Activated CD8-positive, alpha-beta memory T cell treated with anti-CD3 and anti-CD28 coated beads for 36 hours (primary cell): ENCODE data around the gene FBXL13. TPM values are rescaled to one million over a fixed set of nuclear protein-coding genes. Genes with fewer than 3 reads are reported as not detected.
"Not testable (repeated sequence)": the region's sequence is repeated elsewhere in the genome, so short reads cannot be mapped to it uniquely, and the experiment has no call there.

Experiments used
- CTCF ChIA-PET: fragments of 350-600 bp; sonication (Branson Sonifier 250); formaldehyde crosslinking; loops from one replicate; lab custom pipeline; 2021; ENCODE audit warnings: antibody characterized with exemption; lab: Charles Lee
- POLR2A ChIA-PET: fragments of 350-600 bp; sonication (Branson Sonifier 250); formaldehyde crosslinking; loops from one replicate; lab custom pipeline; 2021; ENCODE audit warnings: antibody characterized with exemption; lab: Charles Lee
- total RNA-seq, 2 experiments: library from RNA; stranded (reverse); gene quantifications; one replicate each; pipeline ENCODE4 v1.2.3, GENCODE V29; 2021

Gene FBXL13
- under 1 TPM; 0.78 to 0.86 TPM for total RNA-seq

DNA sequence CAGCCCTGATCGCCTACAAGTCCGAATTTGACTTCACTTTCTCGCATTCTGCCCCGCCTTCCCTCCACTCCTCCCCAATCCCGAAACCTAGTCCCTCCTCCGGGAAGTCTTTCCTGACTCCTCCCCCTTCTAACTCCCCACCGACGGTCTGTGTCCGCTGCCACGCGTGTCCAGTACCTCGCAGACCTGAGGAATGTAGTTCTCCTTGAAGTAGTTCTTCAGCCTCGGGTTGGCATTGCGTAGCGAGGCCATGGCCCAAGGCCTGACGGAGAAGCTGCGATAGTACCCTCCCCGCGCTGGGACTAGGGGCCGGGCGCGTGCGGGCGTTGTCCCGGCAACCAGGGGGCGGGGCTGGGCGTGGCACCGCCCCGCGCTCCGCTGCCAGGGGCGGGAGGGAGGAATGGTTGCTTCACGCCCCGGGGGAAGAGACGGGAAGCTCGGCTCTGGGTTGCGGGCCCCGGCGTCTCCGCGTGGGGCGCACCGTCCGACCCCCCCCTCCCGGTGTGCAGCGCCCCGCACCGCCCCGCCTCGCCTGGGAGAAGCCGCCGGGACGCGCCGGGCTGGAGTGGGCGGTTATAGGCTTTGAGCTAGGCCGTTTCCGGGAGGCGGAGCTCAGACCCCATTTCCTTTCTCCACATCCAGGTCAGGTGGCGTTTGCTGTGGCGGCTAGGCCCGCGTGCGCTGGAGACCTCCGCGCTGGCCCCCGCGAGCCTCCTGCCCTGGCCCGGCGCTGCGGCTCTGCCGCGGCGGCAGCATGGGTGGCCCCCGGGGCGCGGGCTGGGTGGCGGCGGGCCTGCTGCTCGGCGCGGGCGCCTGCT lies at the start of gene FBXL13, which contains the start of gene ARMC10:
Gene FBXL13 (minus strand): TSS at position 278 of the 818 bp plus-strand sequence.
Gene ARMC10 (plus strand): TSS at position 622 of the 818 bp plus-strand sequence. CDS start 133 bp downstream, at position 755.
- POLR2A ChIA-PET: interaction anchor here (0.6 to 1.9 kb wide), 6 partner anchors 13 to 326 kb away, joined by 4 to 17 read pairs (median 6); partner anchors contain the start of genes FAM185A and NAPEPLD

GRCh38 chr7:103123529-103123928 lies 48.9 kb upstream of the FBXL13 start:
- ChIA-PET CTCF (no interaction called here), POLR2A (no interaction called here)

More for the DNA sequence above, at the start of gene FBXL13, which contains the start of gene ARMC10:
- CTCF ChIA-PET: interaction anchor here (1.1 to 1.2 kb wide), 4 partner anchors 9 to 326 kb away, joined by 3 to 4 read pairs (median 3); partner anchors contain the start of gene FAM185A

GRCh38 chr7:103121641-103122040 lies 47.0 kb upstream of the FBXL13 start:
- CTCF ChIA-PET: no interaction called here
- POLR2A ChIA-PET: no interaction called here

DNA sequence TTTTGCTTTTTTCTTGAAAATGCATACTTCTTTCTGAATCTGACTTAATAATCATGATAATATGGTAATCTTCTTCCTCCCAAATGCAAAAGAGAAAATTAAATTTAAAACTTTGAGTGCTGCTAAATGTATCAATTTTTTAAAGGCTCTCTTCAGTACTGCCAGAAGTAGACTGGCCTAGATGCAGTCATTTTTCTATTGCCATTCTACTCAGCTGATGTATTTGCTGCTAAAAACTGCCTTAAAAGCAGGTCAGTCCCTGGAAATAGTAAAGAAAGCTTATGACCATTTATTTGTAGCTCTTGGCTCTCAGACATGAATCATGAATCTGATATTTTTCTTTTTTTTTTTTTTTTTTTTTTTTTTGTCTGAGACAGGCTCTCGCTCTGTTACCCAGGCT lies 45.8 kb upstream of the FBXL13 start:
- CTCF ChIA-PET: no interaction called here

GRCh38 chr7:103119791-103120291 lies 45.2 kb upstream of the FBXL13 start:
- POLR2A ChIA-PET: no interaction called here

More for the DNA sequence above, 45.8 kb upstream of the FBXL13 start:
- POLR2A ChIA-PET: no interaction called here

DNA sequence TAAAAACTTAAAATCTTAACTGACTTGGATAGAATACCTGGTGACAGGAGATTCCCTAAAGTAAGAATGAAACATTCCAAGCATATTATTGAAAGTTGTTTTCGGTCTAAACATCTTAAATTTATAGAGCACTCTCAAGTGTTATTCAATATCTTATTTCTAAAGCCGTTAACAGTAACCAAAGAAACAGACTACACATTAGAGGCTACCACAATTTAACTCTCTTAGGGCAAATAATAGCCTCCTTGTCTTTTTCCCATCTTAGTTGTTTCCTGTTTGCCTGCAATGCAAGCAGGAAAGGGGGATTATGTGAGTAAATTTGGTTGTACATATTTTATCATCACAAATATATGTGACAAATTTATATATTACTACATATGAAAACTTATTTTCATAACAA lies 42.9 kb upstream of the FBXL13 start:
- ChIA-PET POLR2A (no interaction called here), CTCF (no interaction called here)

More at GRCh38 chr7:103119791-103120291, 45.2 kb upstream of the FBXL13 start:
- CTCF ChIA-PET: no interaction called here

- POLR2A ChIA-PET: no interaction called here
Measured at GRCh38 chr7:103116991-103117390, 42.4 kb upstream of the FBXL13 start.

GRCh38 chr7:103116511-103116910 lies 41.9 kb upstream of the FBXL13 start:
- ChIA-PET POLR2A (no interaction called here), CTCF (no interaction called here)

More at GRCh38 chr7:103116991-103117390, 42.4 kb upstream of the FBXL13 start:
- CTCF ChIA-PET: no interaction called here

DNA sequence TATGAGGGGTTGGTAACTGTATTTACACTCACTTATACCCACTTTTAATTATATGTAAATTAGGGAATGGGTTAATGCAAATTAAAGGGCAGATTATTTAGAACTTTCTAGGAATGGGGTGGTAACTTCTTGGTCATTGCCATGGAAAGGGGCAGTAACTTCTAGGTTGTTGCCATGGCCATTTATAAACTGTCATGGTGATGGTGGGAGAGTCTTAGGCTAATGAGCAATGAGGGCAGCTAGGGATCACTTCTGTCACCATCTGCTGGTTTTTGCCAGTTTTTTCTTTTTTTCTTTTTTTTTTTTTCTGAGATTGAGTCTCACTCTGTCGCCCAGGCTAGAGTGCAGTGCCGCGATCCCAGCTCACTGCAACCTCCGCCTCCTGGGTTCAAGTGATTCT lies 41.2 kb upstream of the FBXL13 start:
- CTCF ChIA-PET: no interaction called here

DNA sequence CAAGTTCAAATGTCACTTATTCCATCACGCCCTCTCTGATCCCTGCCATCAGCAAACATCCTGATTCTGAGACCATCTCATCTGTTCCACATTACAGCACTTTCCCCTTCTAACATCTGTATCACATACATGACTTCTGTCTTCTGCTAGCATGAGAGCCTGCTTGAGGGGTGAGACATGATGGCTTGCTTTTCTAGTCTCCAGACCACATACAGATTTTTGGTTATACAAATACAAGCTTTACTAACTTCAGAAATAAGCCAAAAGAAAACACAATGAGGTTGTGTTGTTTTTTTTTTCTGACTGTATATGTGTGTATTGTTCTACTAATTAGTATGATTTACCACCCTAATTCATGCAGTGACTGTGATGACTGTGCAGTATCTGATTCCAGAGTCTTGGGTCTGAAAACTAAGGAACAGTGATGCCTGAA lies 40.0 kb upstream of the FBXL13 start:
- CTCF ChIA-PET: no interaction called here
- POLR2A ChIA-PET: no interaction called here

More for the DNA sequence above, 41.2 kb upstream of the FBXL13 start:
- POLR2A ChIA-PET: no interaction called here

- CTCF ChIA-PET: no interaction called here
- POLR2A ChIA-PET: no interaction called here
Measured at GRCh38 chr7:103113164-103113563, 38.6 kb upstream of the FBXL13 start.

DNA sequence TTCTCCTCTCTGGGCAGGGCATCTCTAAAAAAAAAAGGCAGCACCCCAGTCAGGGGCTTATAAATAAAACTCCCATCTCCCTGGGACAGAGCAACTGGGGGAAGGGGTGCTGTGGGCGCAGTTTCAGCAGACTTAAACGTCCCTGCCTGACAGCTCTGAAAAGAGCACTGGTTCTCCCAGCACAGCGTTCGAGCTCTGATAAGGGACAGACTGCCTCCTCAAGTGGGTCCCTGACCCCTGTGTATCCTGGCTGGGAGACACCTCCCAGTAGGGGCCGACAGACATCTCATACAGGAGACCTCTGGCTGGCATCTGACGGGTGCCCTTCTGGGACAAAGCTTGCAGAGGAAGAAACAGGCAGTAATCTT lies 32.1 kb upstream of the FBXL13 start:
- CTCF ChIA-PET, POLR2A ChIA-PET: not testable (repeated sequence)

- POLR2A ChIA-PET: interaction anchor here (0.6 to 0.7 kb wide), 2 partner anchors 124 to 203 kb away, joined by 3 to 4 read pairs; no protein-coding TSS in a partner anchor
Measured at GRCh38 chr7:103106005-103106702, 31.6 kb upstream of the FBXL13 start.

DNA sequence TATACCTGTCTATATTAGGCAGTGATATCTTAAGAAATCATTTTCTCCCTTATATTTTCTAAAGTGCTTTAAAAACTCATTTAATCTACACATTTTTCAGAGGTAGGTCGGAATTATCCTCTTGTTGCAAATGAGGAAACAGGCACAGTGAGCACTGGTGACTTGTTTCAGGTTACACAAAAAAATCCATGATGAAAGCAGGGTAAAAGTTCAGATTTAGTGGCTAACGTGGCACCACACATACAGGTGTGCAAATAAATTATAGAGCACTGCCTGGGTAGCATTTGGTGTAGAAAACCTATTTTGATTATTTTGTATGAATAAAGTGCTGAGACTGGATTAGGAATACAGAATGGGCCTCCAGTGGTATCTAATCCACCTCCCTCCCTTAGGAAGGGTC lies 26.9 kb upstream of the FBXL13 start:
- ChIA-PET POLR2A (no interaction called here), CTCF (no interaction called here)

More at GRCh38 chr7:103106005-103106702, 31.6 kb upstream of the FBXL13 start:
- CTCF ChIA-PET: interaction anchor here (0.6 kb wide), 1 partner anchor 274 kb away, joined by 3 read pairs; no protein-coding TSS in a partner anchor

DNA sequence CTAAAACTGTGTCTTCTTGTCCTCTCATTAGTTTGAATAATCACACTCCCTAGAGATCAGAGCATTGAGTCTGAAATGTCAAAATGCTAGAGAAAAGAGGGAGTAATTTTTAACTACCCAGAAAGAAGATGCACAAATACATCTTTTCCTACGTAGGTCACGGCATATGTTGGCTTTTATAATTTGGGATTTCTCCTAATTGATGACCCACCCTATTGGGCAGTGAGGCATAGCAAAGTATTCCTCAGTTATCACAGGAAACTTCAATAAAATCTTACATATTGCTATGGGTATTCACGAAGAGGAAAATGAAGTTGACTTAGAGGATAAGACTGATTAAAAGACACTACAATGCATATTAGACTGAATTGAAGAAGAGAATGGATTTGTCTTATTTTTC lies 25.8 kb upstream of the FBXL13 start:
- ChIA-PET POLR2A (no interaction called here), CTCF (no interaction called here)

GRCh38 chr7:103097041-103097440 lies 22.4 kb upstream of the FBXL13 start:
- CTCF ChIA-PET: no interaction called here
- POLR2A ChIA-PET: no interaction called here

DNA sequence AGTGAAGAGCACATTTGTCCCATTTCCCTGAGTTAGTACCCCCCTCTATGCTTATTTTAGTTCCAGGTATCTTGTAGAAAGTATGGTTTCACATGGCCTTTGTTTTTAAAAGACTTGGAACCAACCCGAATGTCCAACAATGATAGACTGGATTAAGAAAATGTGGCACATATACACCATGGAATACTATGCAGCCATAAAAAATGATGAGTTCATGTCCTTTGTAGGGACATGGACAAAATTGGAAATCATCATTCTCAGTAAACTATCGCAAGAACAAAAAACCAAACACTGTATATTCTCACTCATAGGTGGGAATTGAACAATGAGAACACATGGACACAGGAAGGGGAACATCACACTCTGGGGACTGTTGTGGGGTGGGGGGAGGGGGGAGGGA lies 21.0 kb upstream of the FBXL13 start:
- POLR2A ChIA-PET, CTCF ChIA-PET: not testable (repeated sequence)

DNA sequence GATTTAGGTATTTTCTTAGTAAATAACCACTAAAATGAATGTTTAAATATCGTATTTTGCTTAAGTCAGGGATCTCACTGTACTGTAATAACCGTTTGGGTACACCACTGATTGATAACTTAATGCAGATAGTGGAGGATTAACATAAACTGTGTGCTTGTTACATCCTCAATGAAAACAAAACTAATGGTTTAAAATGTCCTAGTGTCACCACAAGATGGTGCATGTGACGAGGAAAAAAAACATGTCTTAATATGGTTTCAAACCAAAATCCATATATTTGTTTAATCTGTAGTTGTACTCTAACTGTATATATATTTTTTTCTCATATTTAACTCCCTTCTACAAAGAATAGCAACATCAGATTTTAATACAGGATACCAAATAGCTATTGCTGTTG lies 19.5 kb upstream of the FBXL13 start:
- ChIA-PET POLR2A (no interaction called here), CTCF (no interaction called here)

GRCh38 chr7:103093429-103093828 lies 18.8 kb upstream of the FBXL13 start:
- ChIA-PET POLR2A (interaction anchor here (0.5 kb wide), 1 partner anchor 52 kb away, joined by 5 read pairs; no protein-coding TSS in a partner anchor), CTCF (no interaction called here)

- POLR2A ChIA-PET: not testable (repeated sequence)
- CTCF ChIA-PET: interaction anchor here (0.9 kb wide), 1 partner anchor 16 kb away, joined by 3 read pairs; no protein-coding TSS in a partner anchor
Measured at GRCh38 chr7:103092321-103092720, 17.7 kb upstream of the FBXL13 start.
